HEK293T (cell line): ENCODE data around the gene LRMDA.

Source experiments
- CTCF ChIA-PET: fragments of 350-600 bp; formaldehyde crosslinking; extraction: SDS; loops from one replicate; lab custom pipeline; 2021; ENCODE audit warnings: antibody characterized with exemption, inconsistent platforms; lab: Yijun Ruan, JAX
- POLR2A ChIA-PET: fragments of 350-600 bp; formaldehyde crosslinking; extraction: SDS; loops from one replicate; lab custom pipeline; 2020; ENCODE audit warnings: antibody characterized with exemption, inconsistent platforms; lab: Yijun Ruan, JAX
- DNase-seq: peaks from one replicate; pipeline ENCODE4 v3.0.0; 2012; ENCODE audit warnings: mixed read lengths; ENCODE audit errors: extremely low spot score
- ARNT ChIP-seq: fragments of 450-650 bp; IDR thresholded peaks from 2 replicates; pipeline ENCODE4 v1.6.1; 2017; ENCODE audit warnings: mild to moderate bottlenecking
- BHLHE40 ChIP-seq: fragments of 450-650 bp; IDR thresholded peaks from 2 replicates; pipeline ENCODE4 v1.6.1; 2016; ENCODE audit warnings: mild to moderate bottlenecking, moderate library complexity, borderline replicate concordance
- CTBP1 ChIP-seq: fragments of 450-650 bp; IDR thresholded peaks from 2 replicates; pipeline ENCODE4 v1.6.1; 2016; ENCODE audit warnings: borderline replicate concordance
- ELF4 ChIP-seq: fragments of 450-650 bp; IDR thresholded peaks from 2 replicates; pipeline ENCODE4 v1.6.1; 2017; ENCODE audit warnings: antibody characterized with exemption
- FOXA1 ChIP-seq: fragments of 450-650 bp; IDR thresholded peaks from 2 replicates; pipeline ENCODE4 v1.6.1; 2016; ENCODE audit warnings: mild to moderate bottlenecking
- FOXK2 ChIP-seq: fragments of 450-650 bp; IDR thresholded peaks from 2 replicates; pipeline ENCODE4 v1.6.1; 2016; ENCODE audit warnings: mild to moderate bottlenecking
- FOXM1 ChIP-seq: fragments of 450-650 bp; IDR thresholded peaks from 2 replicates; pipeline ENCODE4 v1.6.1; 2017; ENCODE audit warnings: mild to moderate bottlenecking, borderline replicate concordance
- HDGF ChIP-seq: fragments of 450-650 bp; IDR thresholded peaks from 2 replicates; pipeline ENCODE4 v1.6.1; 2017; ENCODE audit warnings: antibody characterized with exemption, borderline replicate concordance
- L3MBTL2 ChIP-seq: fragments of 450-650 bp; conservative IDR thresholded peaks from 2 replicates; pipeline ENCODE4 v1.6.1; 2016; ENCODE audit warnings: mild to moderate bottlenecking
- LEF1 ChIP-seq: fragments of 450-650 bp; IDR thresholded peaks from 2 replicates; pipeline ENCODE4 v1.6.1; 2017; ENCODE audit warnings: mild to moderate bottlenecking, borderline replicate concordance
- NFRKB ChIP-seq: fragments of 450-650 bp; IDR thresholded peaks from 2 replicates; pipeline ENCODE4 v1.6.1; 2016; ENCODE audit warnings: mild to moderate bottlenecking, moderate library complexity
- SP1 ChIP-seq: fragments of 450-650 bp; IDR thresholded peaks from 2 replicates; pipeline ENCODE4 v1.6.1; 2017
- SUZ12 ChIP-seq: fragments of 450-650 bp; IDR thresholded peaks from 2 replicates; pipeline ENCODE4 v1.6.1; 2016; ENCODE audit warnings: mild to moderate bottlenecking
- TARDBP ChIP-seq: fragments of 450-650 bp; IDR thresholded peaks from 2 replicates; pipeline ENCODE4 v1.6.1; 2016
- ZNF384 ChIP-seq: fragments of 450-650 bp; IDR thresholded peaks from 2 replicates; pipeline ENCODE4 v1.6.1; 2016
- TF ChIP-seq, protein P1 (sequence below): fragments of 450-650 bp; IDR thresholded peaks from 2 replicates; pipeline ENCODE4 v1.6.1; 2016

The LRMDA gene

DNA sequence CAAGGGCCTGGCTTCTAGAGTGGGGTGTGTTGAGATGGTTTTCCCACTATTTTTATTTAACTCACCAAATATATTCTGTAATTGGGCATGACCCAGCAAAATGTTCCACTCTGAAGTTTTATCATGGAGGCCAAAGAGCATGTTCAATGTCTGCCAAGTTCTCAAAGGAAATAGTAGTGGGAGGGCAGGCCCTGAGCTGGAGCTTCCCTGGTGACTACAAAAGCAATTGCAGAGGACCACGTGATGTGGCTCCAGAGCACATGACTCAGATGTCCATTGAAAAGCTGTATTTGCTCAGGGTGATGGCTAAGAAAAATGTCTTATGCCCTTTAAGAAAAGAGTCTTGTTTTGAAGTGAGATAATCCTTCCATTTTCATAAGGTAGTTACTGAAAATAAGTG, 1024.8 kb downstream of the LRMDA start:
- ChIA-PET POLR2A (no interaction called here), CTCF (no interaction called here)
- DNase-seq, result no peak
- TF ChIP-seq BHLHE40 (no peak), ARNT (no peak), ZNF384 (no peak), LEF1 (no peak), ELF4 (no peak), FOXK2 (no peak), SUZ12 (no peak), TARDBP (no peak), NFRKB (no peak)
- TF ChIP-seq, protein P1, sequence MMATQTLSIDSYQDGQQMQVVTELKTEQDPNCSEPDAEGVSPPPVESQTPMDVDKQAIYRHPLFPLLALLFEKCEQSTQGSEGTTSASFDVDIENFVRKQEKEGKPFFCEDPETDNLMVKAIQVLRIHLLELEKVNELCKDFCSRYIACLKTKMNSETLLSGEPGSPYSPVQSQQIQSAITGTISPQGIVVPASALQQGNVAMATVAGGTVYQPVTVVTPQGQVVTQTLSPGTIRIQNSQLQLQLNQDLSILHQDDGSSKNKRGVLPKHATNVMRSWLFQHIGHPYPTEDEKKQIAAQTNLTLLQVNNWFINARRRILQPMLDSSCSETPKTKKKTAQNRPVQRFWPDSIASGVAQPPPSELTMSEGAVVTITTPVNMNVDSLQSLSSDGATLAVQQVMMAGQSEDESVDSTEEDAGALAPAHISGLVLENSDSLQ, result no peak

DNA sequence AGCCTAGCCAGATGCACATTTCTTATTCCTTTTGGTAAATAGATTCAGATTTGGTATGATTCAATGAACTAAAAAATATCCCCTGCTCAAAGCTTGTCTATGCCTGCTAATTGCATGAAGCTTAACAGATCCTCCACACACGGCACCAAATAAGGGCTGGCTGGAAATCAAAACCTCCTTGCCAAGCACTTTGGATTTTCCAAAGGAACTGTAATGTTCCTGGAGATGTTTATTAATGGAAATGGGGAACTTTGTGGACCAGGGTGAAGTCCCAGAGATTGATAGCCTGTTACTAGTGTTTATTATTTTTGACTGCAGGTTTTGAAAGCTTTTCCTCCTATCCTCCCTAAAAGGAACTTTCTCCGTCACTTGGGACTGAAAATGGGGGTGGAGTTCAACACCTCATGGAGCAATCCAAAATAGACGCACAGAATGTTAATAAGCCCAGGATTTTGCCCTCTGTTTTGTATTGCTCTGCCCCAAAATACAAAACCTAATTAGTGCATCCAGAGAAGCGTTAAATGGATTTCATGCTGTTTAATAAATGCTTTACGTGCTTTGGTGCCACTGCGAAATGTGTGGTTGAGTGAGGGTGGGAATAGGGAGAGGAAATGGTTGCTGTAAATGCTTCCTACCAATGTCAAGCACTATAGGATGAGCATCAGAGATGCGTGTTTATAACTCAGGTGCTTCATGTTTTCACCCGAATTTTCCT, 1027.7 kb downstream of the LRMDA start:
- ChIA-PET POLR2A (no interaction called here), CTCF (no interaction called here)
- TF ChIP-seq CTBP1 (no peak), L3MBTL2 (no peak), SP1 (no peak), ARNT (no peak)
- DNase-seq, result no peak

DNA sequence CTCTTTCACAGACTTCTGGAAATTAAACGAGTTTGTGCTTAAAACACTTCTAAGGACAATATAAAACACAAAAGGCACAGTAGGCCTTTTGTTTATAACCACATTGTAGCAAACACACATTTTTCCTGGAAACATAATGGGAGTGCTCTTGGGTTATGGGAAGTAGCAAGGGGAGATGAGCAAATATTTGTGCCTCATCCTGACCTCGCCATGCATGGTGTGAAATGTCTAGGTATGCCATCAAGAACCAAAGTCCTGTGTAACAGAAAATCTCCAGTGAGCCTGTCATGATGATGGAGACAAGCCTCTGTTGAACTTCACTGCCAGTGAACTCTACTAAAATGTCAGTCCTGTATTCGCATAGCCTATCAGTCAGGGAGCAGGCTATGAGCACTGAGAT, 1029.6 kb downstream of the LRMDA start:
- TF ChIP-seq L3MBTL2 (no peak), LEF1 (no peak), NFRKB (no peak), SP1 (no peak), ELF4 (no peak), CTBP1 (no peak), FOXM1 (no peak), ZNF384 (no peak), HDGF (no peak), TARDBP (no peak), ARNT (no peak), SUZ12 (no peak)
- TF ChIP-seq, protein P1, result no peak
- POLR2A ChIA-PET, result no interaction called here
- no peak for DNase-seq
- CTCF ChIA-PET, result no interaction called here

DNA sequence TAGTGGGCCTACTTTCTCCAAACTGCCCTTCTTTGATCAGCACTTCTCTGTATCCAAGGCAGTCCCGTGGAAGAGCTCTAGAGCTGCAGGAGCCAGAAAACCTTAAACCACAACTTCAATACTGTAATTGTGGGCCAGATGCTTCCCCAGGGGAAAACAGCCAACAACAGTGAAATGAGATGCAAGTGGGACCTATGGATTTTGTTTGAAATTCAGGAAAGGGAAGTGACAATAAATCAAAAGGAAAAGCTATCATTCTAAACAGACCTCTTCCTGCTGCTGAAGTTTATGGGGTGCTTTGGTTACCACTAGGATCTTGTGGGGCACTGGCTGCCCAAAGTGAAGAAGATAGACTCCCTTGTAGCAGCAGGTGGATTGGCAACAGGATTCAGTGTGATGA, 1031.7 kb downstream of the LRMDA start:
- ChIA-PET CTCF (no interaction called here), POLR2A (no interaction called here)
- no peak for TF ChIP-seq ARNT
- no peak for TF ChIP-seq L3MBTL2
- TF ChIP-seq HDGF, result no peak
- TF ChIP-seq FOXM1, result no peak
- TF ChIP-seq TARDBP, result no peak
- TF ChIP-seq, protein P1, result no peak
- no peak for TF ChIP-seq ELF4
- no peak for TF ChIP-seq BHLHE40
- TF ChIP-seq FOXA1, result no peak
- DNase-seq, result no peak

DNA sequence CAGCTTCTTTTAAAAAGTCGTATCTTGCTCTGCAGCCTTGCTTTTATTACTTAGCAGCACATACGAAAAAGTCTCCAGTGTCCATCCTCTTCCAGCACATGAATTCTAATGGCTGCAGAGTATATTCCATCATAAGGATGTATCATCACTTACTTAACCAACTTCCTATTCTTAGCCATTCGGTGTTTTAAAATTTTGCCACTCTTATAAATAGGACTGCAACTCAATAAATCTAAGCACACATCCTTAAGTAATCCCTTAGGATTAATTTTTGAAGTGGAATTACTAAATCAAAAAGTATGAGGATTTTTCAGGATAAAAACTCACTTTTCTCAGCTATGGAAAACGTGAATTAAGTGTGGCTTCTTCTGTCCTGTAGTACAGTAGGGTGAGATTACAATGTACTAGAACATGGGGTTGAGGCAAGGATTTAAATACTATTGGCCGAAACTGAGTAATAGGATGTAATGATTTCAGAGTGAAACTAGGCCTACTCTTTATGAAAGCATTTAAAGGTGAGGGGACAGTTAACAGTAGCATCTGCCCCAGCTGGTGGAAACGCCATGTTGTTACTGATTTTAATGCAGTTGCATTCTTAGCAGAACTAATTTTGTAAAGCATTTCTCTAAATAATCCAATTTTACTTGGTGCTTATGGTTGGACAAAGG, 1035.5 kb downstream of the LRMDA start:
- ChIA-PET POLR2A (no interaction called here), CTCF (no interaction called here)
- no peak for DNase-seq
- TF ChIP-seq BHLHE40 (no peak), CTBP1 (no peak), FOXA1 (no peak), FOXM1 (no peak), SP1 (no peak), SUZ12 (no peak)
- TF ChIP-seq, protein P1, result no peak

DNA sequence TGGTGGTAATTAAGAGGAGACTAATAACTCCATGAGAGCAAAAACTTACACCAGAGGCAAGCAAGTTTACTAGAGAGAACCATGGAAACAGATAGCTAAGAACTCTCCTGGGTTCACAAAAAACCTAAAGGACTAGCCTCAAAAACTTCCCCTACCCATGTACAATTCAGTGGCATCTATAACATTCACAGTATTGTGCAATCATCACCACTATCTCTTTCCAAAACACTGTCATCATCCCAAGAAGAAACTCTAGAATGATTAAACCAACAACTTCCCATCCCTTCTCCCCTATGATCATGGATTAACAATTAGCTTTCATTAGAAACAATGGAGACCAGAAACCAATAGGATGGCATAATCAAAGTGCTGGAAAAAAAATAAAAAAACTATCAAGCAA, 1038.3 kb downstream of the LRMDA start:
- CTCF ChIA-PET, result no interaction called here
- POLR2A ChIA-PET, result no interaction called here

More for the DNA sequence above, 1038.3 kb downstream of the LRMDA start:
- no peak for TF ChIP-seq ZNF384
- no peak for TF ChIP-seq FOXM1
- TF ChIP-seq CTBP1, result no peak
- no peak for TF ChIP-seq NFRKB
- TF ChIP-seq SP1, result no peak
- no peak for DNase-seq
